HG03066 (cell line): ENCODE results near the gene ZNF680.
"Not testable (repeated sequence)": the region's sequence is repeated elsewhere in the genome, so short reads cannot be mapped to it uniquely, and the experiment has no call there.

Experiments used
- ATAC-seq: cut with Tn5 transposase; IDR thresholded peaks from one replicate; pipeline ENCODE4 v1.9.1; 2021; ENCODE audit warnings: low read depth; ENCODE audit not compliant: unreplicated experiment

ZNF680 gene

DNA sequence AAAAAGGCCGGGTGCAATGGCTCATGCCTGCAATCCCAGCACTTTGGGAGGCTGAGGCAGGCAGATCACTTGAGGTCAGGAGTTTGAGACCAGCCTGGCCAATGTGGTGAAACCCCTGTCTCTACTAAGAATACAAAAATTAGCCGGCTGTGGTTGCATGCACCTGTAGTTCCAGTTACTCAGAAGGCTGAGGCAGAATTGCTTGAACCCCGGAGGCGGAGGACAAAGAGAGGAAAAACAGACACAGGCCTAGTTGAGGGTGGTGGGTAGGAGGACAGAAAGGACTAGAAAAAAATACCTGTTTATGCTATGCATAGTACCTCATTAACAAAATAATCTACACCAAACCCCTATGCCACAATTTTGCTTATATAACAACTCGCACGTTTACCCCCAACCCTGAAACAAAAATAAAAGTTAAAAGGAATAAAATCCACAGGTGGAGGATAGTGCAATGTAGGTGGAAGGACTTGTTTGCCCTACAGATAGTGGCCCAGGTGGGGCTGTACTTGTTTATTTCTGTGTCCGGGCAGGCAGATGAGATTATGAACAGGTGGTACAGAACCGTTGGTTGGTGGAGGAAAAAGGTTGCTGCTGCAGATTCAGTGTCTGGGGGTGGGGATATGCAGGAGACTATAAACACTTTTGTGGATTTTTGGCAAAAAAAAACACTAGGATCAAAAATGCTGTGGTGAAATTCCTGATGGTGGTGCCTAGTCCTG, 5.1 kb downstream of the ZNF680 start:
- no peak for ATAC-seq

DNA sequence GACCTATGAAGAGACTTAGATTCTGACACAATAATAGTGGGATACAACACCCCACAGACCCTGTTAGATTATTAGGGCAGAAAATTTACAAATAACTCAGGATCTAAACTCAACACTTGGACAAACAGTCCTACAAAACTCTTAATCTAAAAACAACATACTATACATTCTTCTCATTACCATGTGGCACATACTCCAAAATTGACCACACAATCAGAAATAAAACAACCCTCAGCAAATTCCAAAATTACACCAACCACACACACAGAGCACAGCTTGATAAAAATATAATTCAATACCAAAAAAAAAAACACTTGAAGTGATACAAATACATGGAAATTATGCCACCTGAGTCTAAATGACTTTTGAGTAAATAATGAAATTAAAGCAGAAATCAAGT, 7.8 kb downstream of the ZNF680 start:
- ATAC-seq, result no peak

DNA sequence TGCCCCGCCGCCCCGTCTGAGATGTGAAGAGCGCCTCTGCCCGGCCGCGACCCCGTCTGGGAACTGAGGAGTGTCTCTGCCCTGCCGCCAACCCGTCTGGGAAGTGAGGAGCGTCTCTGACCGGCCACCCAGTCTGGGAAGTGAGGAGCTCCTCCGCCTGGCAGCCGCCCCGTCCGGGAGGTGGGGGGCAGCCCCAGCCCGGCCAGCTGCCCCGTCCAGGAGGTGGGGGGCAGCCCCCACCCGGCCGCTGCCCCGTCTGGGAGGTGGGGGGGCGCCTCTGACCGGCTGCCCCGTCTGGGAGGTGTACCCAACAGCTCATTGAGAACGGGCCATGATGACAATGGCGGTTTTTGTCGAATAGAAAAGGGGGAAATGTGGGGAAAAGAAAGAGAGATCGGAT, 8.7 kb downstream of the ZNF680 start:
- not testable (repeated sequence) for ATAC-seq

DNA sequence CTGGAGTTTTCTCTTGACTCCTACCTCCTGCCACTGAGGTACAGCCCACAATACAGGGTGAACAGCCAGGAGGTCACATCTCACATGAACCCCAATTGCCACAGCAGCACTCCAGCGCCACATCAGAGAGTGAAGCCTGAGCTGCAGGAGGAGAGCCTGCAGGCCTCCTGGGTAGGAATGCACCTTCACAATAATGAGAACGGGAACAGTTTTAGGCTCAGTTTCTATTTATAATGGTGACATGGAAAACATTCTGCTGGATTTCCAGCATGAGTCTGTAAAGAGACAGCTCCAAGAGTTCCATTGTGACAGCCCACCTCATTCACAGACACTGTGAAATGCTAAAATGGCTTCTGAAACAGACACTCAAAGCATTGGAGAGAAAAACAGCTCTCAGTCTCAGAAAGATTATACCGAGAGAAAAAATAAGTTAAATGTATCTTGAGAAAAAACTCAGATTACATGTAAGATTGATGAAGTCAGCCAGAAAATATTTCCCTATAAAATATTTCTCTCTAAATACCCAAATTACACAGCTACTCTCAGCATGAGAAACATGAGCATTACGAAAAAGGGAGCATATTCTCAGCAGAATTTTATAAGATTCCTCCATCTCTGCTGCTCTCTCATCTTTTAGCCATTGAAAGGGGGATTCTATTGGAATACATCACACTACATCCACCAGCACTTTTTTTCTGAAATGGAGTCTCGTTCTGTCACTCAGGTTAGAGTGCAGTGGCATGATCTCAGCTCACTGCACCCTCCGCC, 11.3 kb downstream of the ZNF680 start:
- ATAC-seq, result no peak

DNA sequence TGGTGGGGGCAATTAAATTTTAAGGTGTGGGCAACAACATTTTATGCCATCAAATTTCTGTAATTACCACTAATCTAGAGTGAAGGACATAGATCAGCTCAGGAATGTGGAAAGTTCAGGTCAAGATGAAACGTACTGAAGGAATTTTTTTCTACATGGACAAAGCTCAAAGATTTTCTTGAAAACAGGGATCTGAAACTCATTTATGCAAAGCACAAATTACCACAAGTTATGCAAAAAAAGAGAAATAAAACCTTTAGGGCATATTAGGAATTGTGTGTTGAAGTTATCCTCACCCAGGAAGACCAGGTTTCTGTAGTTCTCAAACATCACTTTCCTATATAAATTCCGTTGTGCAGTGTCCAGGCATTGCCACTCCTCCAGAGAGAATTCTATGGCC, 18.9 kb downstream of the ZNF680 start:
- ATAC-seq, result no peak

DNA sequence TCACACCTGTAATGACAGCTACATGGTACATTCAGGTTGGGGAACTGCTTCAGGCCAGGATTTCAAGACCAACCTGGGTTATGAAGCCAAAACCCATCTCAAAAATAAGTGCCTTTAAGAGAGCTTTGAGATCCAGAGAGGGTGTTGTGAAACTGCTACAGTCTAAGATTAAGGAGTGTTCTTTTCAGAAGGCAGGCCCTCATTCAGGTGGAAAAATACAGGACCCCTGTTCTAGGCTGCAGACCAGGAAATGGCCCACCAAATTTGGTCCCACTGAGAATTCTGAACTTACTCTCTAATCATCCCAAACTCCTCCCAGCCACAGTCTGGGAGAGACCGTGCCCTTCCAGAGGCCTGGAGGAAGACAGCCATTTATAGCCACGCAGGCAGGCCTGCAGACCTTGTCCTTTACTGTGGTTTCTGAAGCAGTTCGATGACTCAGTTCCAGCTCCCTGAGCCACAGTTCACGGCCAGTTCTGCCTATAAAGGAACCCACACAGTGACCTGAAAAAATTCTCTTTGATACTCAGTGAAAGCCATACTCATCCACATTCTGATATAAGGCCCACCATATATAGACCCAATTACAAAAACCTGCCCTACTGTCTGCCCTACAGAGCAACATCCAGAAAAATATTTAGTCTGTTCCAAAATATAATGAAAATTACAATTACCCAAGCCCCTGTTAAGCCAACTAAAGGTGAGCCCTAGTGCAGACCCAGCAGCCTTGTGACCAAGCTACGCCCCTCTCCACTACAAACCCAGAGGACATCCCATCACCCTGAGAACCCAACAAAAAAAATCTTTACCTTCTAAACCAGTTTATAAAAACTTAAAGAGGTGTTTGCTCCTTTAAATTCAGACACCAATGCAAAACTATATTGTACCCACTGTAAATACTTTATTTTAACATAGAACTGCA, 21.2 kb downstream of the ZNF680 start:
- no peak for ATAC-seq

DNA sequence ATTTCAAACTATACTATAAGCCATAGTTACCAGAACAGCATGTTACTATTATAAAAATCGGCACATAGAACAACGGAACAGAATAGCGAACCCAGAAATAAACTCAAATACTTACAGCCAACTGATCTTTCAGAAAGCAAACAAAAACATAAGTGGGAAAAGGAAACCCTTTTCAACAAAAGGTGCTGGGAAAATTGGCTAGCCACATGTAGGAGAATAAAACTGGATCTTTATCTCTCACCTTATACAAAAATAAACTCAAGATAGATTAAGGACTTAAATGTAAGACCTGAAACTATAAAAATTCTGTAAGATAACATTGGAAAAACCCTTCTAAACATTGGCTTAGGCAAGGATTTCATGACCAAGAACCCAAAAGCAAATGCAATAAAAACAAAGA, 29.1 kb downstream of the ZNF680 start:
- ATAC-seq, result no peak

DNA sequence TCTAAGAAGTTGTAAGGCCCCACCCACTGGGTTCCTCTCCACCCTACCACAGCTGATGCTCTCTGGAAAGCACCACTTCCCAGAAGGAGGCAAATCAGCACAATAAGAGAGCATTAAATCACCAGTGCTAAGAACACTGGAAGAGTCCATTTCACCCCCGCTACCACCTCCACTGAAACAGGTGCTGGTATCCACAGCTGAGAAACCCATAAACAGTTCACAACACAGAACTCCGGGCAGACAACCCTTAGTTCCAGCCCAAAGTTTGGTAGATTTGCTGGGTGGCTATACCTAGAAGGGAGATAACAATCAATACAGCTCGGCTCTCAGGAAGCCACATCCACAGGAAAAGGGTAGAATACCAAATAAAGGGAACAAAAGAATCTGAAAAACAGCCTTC, 34.1 kb downstream of the ZNF680 start:
- no peak for ATAC-seq

DNA sequence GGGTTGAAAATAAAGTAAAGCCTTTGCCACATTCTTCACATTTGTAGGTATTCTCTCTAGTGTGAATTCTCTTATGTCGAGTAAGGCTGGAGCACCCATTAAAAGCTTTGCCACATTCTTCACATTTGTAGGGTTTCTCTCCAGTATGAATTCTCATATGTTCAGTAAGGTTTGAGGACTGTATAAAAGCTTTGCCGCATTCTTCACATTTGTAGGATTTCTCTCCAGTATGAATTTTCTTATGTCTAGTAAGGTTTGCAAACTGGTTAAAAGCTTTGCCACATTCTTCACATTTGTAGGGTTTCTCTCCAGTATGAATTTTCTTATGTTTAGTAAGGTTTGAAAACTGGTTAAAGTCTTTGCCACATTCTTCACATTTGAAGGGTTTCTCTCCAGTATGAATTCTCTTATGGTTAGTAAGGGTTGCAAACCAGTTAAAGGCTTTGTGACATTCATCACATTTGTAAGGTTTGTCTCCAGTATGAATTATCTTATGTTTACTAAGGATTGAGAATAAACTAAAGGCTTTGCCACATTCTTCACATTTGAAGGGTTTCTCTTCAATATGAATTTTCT, 41.4 kb downstream of the ZNF680 start:
- no peak for ATAC-seq

DNA sequence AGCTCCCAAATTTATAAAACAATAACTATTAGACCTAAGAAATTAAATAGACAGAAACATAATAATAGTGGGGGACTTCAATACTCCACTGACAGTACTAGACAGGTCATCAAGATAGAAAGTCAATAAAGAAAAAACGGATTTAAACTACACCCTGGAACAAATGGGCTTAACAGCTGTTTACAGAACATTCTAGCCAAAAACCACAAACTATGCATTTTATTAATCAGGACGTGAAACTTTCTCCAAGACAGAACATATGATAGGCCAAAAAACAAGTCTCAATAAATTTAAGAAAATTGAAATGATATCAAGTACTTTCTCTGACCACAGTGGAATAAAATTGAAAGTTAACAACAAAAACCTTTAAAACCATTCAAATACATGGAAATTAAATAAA, 46.4 kb downstream of the ZNF680 start:
- ATAC-seq, result no peak

DNA sequence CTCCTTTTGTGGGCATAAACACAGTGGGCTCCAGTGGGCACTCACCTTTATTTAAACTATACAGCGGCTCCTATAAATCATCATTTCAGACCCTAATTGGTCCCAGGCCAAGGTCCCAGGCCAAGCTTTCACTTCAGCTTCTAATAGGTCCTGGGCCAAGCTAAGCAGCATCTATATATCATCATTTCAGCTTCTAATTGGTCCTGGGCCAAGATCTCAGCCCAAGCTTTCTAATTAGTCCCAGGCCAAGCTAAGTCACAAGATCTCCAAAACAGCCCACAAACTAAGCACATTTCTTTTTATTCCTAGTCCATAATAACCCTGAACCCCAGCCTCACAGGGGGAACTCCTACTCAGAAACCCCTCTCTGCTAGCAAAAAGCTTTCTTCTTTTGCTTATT, 47.1 kb downstream of the ZNF680 start:
- no peak for ATAC-seq

DNA sequence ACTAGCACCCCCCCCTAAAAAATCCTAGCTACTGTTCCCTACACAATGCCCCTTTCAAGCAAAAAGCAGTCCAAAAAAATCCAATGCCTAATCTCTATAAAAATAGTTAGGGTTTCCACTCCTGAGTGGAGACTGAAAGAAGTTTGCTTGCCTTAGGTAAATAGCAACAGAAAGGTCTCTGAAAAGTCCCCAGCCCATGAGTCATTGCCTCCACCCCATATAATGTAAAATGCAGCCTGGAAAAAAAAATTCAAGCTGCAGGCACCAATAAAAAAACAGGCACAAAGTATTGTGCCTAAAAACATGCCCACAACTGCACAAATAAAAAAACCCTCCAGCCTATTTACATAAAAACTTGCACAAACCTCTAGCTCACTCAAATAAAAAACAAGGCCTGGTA, 47.5 kb downstream of the ZNF680 start:
- no peak for ATAC-seq

DNA sequence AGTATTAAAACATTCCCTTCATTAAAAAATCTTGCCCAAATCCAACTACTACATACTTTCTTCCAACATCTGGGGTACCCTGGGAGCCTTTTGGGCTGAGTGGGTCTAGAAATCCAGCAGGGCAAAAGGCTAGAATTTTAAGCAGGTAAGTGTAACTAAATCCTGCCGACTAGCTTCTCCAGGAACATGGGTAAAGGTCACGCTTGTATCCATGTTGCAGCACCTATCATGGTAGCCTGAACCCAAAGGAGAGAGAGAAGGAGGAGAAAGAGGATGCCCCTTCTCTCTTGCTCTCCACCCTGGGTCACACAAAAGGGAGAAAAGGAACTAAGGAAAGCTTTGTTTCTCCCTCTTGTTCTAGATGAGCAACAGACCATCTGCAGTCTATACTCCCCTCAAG, 53.3 kb downstream of the ZNF680 start:
- no peak for ATAC-seq

DNA sequence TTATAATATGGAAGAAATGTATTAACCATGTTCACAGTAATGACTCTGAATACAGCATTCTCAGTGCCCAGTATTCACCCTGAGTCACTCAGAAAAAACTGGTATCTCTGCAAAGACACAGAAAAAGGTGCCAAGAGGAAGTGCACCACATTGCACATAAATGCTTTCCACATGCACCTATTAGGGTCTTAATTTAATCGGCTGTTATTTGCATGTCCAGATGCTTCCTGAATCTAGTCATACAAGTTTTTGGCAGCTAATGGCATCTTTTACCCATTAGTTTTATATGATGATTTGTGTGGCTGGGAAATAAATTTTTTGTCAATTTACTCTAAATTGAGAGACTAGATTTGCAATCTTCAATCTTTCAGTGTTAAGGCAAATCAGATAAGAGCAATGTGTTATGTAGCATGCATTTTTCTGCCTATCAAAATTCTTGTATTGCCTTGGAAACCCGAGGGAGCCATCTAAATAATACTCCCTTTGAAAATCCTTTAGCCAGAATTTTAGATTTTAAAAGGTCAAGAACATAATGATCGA, 58.2 kb downstream of the ZNF680 start:
- ATAC-seq, result no peak

DNA sequence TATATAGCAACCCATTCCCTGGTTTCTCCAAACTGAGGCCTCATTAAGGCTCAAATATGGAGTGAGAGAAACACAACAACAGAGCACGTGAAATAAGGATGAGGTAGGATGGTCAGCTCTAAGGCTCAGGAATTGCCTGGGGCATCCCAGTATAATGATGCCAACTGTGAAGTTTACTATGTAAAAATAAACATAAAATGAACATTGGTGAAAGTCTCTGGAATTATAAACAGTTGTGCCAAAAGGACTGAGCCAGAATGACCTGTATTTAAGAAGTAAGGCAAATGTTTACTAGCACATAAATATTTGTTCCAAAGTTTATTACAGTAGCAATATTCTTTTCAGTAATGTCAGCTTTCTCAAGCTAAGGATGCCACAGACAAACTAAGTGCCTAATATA, 64.6 kb downstream of the ZNF680 start:
- ATAC-seq, result no peak

DNA sequence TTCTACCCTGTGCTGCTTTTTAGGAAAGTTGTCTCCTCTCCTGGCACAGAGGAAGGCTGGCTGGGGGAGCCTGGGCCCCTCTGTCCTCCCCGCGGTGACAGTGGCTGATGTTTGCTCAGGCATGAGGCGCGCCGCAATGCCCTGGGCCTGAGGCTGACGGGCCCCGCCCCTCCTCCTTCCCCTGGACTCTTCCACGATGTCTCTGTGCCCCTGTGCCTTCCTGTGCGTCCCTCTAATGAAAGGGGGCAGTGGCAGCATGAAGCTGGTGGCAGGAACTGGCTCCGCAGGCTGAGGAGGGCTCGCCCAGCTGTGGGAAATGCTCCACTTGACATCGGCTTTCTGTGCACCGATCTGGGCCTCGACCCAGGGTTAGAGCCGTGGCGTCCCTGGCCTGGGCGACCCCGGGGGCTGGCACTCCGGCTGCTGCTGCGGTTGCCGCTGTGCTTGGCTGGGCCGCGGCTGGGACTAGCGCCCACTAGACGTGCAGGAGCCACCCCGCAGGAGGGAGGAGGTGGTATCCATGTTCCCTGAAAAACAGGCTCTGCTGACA, 67.9 kb downstream of the ZNF680 start:
- ATAC-seq, result no peak

DNA sequence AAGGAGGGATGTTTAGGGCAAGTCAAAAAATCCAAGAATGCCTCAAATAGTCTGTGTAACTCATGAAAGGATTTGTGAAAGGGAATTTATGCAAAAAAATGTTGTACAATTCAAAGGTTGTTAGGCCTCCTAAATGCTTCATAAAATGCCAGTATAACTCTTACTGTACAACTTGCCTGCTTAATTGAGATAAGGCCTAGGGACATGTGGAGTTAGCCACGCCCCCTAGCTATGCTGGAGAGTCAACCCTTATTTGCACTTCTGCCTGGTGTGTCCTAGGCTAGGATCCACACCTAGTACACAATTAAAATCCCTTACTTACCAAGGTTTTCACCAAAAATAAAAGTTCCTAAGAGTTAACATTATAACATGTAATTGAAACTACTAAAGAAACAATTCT, 77.2 kb downstream of the ZNF680 start:
- ATAC-seq, result no peak
